Fibroblast of skin of left biceps (primary cell): ENCODE measurements around the gene CD58.
"Not testable (repeated sequence)": the region's sequence is repeated elsewhere in the genome, so short reads cannot be mapped to it uniquely, and the experiment has no call there.

Experiments
- DNase-seq, 2 experiments: peaks; one replicate each; pipeline ENCODE4 v3.0.0-alpha.2; 2013; ENCODE audit warnings: low read depth in 2 of 2

Gene CD58

GRCh38 chr1:116571215-116571919 lies 541 bp upstream of the CD58 start:
- no peak for DNase-seq

GRCh38 chr1:116569776-116570357 lies 959 bp downstream of the CD58 start:
- DNase-seq, result no peak

DNA sequence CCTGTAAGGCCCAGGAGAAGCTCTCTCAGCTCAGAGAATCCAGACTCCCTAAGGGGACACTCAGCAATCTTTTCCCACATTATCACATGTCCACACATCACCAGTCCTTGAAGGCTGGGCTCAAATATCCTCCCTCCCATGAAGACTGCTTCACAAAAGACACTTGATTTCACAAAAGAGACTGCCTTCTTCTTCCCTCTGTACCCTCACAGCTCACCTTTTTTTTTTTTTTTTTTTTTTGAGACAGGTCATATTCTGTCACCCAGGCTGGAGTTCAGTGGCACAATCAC lies 1.5 kb downstream of the CD58 start:
- no peak for DNase-seq

- no peak for DNase-seq
These were observed 2.0 kb downstream of the CD58 start for GRCh38 chr1:116568662-116569380.

DNA sequence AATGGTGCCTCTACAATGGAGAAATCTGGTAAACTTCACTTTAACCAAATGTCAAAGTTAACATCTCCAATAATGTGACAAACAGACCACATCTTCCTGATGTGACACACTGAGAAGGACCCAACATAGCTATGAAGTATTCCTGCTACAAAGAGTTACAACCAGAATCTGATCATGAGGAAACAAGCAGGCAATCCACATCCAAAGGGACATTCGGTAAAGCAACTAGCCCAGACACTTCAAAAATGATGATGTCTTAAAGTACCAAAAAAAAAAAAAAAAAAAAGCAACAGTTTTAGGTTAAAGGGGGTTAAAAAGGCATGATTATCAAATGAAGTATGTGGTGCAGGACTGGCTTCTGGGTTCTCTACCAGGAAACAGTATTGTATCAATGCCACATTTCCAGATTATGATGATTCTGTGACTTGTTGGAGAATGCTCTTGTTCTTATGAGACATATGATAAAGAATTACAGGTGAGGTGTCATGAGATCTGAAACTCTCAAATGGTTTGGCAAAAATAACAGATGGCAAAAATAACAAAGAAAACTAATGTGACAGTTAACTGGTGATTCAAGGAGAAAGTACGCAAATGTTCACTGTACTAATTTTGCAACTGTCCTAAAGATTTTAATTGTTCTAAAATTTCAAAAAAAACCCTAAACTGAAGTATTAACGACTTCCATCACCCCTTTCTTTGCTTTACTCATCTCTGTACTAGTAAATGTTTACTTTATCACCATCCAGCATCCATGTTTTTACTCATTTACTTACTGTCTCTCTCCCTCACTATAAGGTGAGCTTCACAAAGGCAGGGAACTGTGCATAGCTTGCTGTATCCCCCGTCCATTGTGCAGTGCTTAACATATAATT lies 2.8 kb downstream of the CD58 start:
- DNase-seq, result no peak

GRCh38 chr1:116565222-116565621 lies 5.6 kb downstream of the CD58 start:
- no peak for DNase-seq

DNA sequence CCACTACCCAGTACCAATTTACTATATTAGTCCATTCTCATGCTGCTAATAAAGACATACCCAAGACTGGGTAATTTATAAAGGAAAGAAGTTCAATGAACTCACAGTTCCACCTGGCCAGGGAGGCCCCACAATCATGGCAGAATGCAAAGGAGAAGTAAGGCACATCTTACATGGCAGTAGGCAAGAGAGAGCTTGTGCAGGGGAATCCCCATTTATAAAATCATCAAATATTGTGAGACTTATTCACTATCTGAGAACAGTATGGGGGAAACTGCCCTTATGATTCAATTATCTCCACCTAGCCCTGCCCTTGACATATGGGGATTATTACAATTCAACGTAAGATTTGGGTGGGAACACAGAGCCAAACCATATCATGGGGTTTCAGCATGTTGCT lies 6.4 kb downstream of the CD58 start:
- no peak for DNase-seq

DNA sequence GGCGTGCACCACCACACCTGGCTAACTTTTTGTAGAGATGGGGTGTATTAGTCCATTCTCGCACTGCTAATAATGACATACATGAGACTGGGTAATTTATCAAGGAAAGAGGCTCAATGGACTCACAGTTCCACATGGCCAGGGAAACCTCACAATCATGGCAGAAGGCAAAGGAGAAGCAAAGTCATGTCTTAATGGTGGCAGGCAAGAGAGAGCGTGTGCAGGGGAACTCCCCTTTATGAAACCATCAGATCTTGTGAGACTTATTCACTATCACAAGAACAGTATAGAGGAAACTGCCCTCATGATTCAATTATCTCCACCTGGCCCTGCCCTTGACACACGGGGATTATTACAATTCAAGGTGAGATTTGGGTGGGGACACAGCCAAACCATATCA lies 8.4 kb downstream of the CD58 start:
- not testable (repeated sequence) for DNase-seq

- no peak for DNase-seq
These were observed 9.3 kb downstream of the CD58 start for GRCh38 chr1:116561563-116561962.

GRCh38 chr1:116560704-116561490 lies 9.9 kb downstream of the CD58 start:
- DNase-seq, result no peak

DNA sequence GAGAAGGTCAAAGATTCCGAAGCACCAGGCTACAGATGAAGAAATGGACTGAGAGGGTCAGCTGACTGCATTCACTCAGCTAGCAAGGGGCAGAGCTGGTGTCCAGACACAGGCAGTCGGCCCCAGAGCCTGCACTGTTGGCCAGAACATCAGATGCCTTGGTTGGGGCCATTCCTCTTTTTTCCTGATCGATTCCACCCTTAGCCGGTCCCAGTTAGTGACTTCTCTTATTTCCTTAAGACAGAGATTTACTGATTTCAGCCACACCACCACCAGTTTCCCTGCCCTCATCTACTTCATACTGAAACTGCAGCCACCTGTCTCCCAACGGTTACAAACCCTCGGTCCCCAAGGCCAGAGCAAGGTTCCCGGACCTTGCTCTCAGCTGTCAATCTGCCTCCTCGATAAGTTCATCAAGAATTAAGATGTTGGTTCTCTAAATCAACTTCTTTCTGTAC lies 11.5 kb downstream of the CD58 start:
- no peak for DNase-seq

DNA sequence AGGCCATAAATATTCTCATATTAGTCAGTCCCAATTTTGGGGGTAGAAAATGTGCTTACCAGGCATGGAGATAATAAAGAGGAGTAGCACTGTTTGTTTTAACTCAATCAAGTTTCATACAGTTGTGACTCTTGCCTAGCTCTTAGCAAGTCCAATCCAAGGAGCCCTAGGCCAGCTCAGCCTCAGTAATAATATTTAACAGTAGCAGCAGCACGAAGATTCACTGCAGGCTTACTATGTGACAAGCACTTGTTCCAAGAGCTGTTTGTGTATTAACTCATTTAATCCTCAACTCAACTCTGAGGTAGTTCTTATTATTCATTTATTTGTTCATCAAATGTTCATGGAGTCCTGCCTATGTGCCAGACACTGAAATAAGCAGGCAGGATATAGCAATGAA lies 12.3 kb downstream of the CD58 start:
- DNase-seq, result no peak

DNA sequence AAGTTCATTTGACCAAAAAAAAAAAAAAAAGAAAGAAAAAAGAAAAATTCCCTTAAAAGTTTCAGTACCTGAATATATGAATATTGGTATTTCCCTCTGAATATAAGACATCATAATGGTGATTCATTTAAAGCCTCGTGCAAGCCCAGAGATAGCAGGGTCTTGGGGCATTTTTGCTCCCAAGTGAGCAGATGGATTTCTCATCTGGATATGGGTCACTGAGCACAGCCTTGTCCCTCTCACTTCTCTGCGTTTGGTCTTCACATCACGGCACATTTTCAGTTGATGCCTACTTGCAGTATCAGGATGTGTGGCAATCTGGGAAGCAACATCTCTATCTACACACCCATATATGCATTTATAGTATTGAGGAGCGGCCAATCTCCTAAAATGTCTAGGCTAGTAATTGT lies 12.7 kb downstream of the CD58 start:
- DNase-seq, result no peak

DNA sequence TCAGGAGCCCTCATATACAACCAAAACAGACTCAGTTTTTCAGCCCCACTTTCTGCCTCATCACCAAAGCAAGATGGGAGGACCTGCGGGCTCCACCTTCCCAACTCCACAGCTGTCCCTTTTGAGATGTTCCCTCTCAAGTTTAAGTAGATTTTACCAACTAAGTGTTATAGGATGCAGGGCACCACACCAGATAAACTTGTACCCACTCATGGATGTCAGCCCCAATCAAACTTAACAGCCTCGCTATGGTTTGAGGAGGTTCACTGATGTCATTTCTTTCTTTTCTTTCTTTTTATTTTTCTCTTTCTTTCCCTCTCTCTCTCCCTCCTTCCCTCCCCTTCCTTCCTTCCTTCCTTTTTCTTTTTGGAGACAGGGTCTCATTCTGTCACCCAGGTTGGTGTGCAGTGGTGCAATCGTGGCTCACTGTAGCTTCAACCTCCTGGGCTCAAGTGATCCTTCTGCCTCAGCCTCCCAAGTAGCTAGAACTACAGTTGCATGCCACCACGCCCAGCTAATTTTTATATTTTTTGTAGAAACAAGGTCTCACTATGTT lies 13.4 kb downstream of the CD58 start:
- DNase-seq, result no peak

GRCh38 chr1:116556289-116557006 lies 14.4 kb downstream of the CD58 start:
- DNase-seq, result no peak

- no peak for DNase-seq
These were observed 15.9 kb downstream of the CD58 start for GRCh38 chr1:116554924-116555323.

GRCh38 chr1:116553386-116554115 lies 17.3 kb downstream of the CD58 start:
- DNase-seq, result no peak

GRCh38 chr1:116546354-116546977 lies 24.4 kb downstream of the CD58 start:
- DNase-seq, result no peak

GRCh38 chr1:116545359-116545705 lies 25.5 kb downstream of the CD58 start:
- no peak for DNase-seq
